Neural progenitor cell (in vitro differentiated cells): ENCODE data around the gene ROBO2.

ENCODE experiments used
- EZH2 ChIP-seq: fragments of 200-600 bp; sonication (generic); IDR thresholded peaks from 2 replicates; pipeline ENCODE4 v1.6.1; 2017; ENCODE audit warnings: antibody characterized with exemption, mild to moderate bottlenecking, moderate library complexity
- EZH2phosphoT487 ChIP-seq: fragments of 200-600 bp; sonication (generic); IDR thresholded peaks from 2 replicates; pipeline ENCODE4 v1.6.1; 2017; ENCODE audit warnings: antibody characterized with exemption
- TF ChIP-seq, protein P1 (sequence below): fragments of 200-600 bp; sonication (generic); IDR thresholded peaks from 2 replicates; pipeline ENCODE4 v1.5.1; 2017; ENCODE audit warnings: antibody characterized with exemption, mild to moderate bottlenecking

DNA sequence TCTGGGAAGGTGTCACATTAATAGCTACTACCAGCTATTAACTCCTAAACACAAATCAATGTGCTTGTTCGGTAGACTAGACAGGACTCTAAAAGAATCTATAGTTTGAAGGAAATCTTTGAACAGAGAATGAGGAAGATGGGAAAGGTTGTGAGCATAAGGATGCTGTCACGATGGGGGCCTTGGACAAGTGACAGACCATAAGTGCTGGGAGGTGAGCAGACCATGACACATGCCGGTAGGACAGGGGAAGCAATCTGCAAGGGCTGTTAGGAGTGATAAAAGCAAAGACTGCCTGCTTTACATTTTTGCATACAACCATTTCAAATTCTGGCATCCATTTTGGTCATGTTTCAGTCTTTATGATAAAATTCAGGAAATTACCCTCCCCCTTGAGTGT lies 645.8 kb downstream of the ROBO2 start:
- TF ChIP-seq, protein P1, sequence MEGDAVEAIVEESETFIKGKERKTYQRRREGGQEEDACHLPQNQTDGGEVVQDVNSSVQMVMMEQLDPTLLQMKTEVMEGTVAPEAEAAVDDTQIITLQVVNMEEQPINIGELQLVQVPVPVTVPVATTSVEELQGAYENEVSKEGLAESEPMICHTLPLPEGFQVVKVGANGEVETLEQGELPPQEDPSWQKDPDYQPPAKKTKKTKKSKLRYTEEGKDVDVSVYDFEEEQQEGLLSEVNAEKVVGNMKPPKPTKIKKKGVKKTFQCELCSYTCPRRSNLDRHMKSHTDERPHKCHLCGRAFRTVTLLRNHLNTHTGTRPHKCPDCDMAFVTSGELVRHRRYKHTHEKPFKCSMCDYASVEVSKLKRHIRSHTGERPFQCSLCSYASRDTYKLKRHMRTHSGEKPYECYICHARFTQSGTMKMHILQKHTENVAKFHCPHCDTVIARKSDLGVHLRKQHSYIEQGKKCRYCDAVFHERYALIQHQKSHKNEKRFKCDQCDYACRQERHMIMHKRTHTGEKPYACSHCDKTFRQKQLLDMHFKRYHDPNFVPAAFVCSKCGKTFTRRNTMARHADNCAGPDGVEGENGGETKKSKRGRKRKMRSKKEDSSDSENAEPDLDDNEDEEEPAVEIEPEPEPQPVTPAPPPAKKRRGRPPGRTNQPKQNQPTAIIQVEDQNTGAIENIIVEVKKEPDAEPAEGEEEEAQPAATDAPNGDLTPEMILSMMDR: no peak
- TF ChIP-seq EZH2: no peak
- no peak for TF ChIP-seq EZH2phosphoT487
